ENCODE measurements around the gene COX8A. TPM values are rescaled to one million over a fixed set of nuclear protein-coding genes. Genes with fewer than 3 reads are reported as not detected.

The COX8A gene, protein sequence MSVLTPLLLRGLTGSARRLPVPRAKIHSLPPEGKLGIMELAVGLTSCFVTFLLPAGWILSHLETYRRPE
- total RNA-seq = 225 and 447 TPM in 2 replicates

GRCh38 chr11:63974259-63975143 lies at the start of gene COX8A:
TSS of gene COX8A (plus strand) at chr11:63974620. CDS start at chr11:63974681, 61 bp downstream.
- TF ChIP-seq, protein P1, sequence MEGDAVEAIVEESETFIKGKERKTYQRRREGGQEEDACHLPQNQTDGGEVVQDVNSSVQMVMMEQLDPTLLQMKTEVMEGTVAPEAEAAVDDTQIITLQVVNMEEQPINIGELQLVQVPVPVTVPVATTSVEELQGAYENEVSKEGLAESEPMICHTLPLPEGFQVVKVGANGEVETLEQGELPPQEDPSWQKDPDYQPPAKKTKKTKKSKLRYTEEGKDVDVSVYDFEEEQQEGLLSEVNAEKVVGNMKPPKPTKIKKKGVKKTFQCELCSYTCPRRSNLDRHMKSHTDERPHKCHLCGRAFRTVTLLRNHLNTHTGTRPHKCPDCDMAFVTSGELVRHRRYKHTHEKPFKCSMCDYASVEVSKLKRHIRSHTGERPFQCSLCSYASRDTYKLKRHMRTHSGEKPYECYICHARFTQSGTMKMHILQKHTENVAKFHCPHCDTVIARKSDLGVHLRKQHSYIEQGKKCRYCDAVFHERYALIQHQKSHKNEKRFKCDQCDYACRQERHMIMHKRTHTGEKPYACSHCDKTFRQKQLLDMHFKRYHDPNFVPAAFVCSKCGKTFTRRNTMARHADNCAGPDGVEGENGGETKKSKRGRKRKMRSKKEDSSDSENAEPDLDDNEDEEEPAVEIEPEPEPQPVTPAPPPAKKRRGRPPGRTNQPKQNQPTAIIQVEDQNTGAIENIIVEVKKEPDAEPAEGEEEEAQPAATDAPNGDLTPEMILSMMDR (IDR thresholded peaks at IDR 0.05; ENCODE audit: insufficient read depth, low read depth, low read length) = peak; percentile 20

GRCh38 chr11:63929616-63930015 lies 44.8 kb upstream of the COX8A start:
- no peak for DNase-seq (ENCODE audit: low read depth)
- TF ChIP-seq, protein P1 (IDR thresholded peaks at IDR 0.05; ENCODE audit: insufficient read depth, low read depth, low read length) = no peak
- no peak overlapping the region for H3K4me3 ChIP-seq (ENCODE audit: low read depth, low read length)

More at GRCh38 chr11:63974259-63975143, at the start of gene COX8A:
- peak; percentile 100 for DNase-seq (ENCODE audit: low read depth)
- H3K4me3 ChIP-seq (ENCODE audit: low read depth, low read length) = peak within 1 kb of the TSS; percentile 97

GRCh38 chr11:63931045-63931444 lies 43.4 kb upstream of the COX8A start:
- no peak overlapping the region for H3K4me3 ChIP-seq (ENCODE audit: low read depth, low read length)
- peak; percentile 37 for DNase-seq (ENCODE audit: low read depth)
- TF ChIP-seq, protein P1 (IDR thresholded peaks at IDR 0.05; ENCODE audit: insufficient read depth, low read depth, low read length) = no peak

GRCh38 chr11:63931876-63932275 lies 42.5 kb upstream of the COX8A start:
- DNase-seq (ENCODE audit: low read depth) = no peak
- TF ChIP-seq, protein P1 (IDR thresholded peaks at IDR 0.05; ENCODE audit: insufficient read depth, low read depth, low read length) = no peak
- H3K4me3 ChIP-seq (ENCODE audit: low read depth, low read length) = no peak overlapping the region

DNA sequence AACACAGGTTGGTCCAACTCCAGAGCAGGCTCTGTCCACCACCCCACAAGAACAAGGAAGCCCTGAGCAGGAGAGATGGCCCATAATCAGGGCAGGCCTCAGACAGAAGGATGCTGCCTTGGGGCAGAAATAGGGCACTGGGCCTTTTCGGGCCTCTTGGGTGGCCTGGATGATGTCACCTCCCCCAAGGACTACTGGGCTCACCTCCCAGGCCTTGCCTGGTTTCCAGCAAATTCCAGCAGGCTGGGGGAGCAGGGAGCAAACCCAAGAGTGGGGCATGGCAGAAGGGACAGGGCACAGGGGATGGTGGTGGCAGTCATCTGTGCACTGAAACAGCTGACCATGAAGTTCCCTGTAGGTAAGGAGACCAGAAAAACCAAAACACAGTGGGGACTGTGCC lies 41.0 kb upstream of the COX8A start:
- H3K4me3 ChIP-seq (ENCODE audit: low read depth, low read length) = no peak overlapping the region
- TF ChIP-seq, protein P1 (IDR thresholded peaks at IDR 0.05; ENCODE audit: insufficient read depth, low read depth, low read length) = no peak
- no peak for DNase-seq (ENCODE audit: low read depth)

DNA sequence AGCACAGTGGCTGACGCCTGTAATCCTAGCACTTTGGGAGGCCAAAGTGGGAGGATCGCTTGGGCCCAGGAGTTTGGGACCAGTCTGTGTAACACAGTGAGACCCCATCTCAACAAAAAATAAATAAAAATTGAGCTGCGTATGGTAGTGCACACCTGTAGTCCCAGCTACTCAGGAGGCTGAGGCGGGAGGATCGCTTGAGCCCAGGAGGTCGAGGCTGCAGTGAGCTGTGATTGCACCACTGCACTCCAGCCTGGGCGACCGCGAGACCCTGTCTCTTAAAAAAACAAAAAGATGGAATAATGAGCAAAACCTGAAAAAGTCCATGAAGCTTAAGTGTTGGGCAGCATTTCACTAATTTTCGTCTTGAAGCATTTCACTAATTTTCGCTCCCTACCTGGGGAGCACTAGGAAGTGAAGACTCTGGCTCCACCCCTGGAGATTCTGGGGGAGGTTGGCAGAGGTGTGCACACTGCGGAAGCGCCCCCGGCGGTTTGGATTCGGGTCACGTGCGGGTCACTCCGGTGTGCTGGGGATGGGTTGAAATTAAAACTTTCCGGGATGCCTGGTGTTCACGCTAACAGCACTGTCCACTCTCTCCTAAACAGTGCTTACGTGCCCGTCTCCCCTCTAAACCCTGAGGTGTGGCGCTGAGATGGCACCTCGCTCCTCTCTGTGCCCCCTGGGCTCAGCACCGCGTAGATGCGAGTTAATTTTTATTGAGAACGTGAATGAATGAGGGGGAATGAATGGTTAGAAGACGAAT lies 36.5 kb upstream of the COX8A start:
- TF ChIP-seq, protein P1 (IDR thresholded peaks at IDR 0.05; ENCODE audit: insufficient read depth, low read depth, low read length) = no peak
- no peak for DNase-seq (ENCODE audit: low read depth)
- peak overlapping the region; percentile 92 for H3K4me3 ChIP-seq (ENCODE audit: low read depth, low read length)
